ENCODE results near the gene HELZ. TPM values are rescaled to one million over a fixed set of nuclear protein-coding genes. Genes with fewer than 3 reads are reported as not detected.

HELZ gene
- total RNA-seq, 4 donors from 2014 or later = 63.5 to 123 (median 87.6) TPM

GRCh38 chr17:67059372-67059771, 185.6 kb downstream of the HELZ start:
- no peak for ATAC-seq (ENCODE audit: low FRiP score)
- no peak for DNase-seq (ENCODE audit: low spot score)
- TF ChIP-seq CTCF (IDR thresholded peaks at IDR 0.05) = no peak

- DNase-seq (ENCODE audit: low spot score) (no peak), ATAC-seq (ENCODE audit: low FRiP score) (no peak)
Measured at GRCh38 chr17:67058036-67058435, 187.0 kb downstream of the HELZ start.

GRCh38 chr17:67056746-67057490, 188.1 kb downstream of the HELZ start:
- TF ChIP-seq CTCF (IDR thresholded peaks at IDR 0.05) = no peak
- DNase-seq (ENCODE audit: low spot score) (no peak), ATAC-seq (ENCODE audit: low FRiP score) (no peak)

More at GRCh38 chr17:67058036-67058435, 187.0 kb downstream of the HELZ start:
- TF ChIP-seq CTCF (IDR thresholded peaks at IDR 0.05) = no peak

- TF ChIP-seq CTCF (IDR thresholded peaks at IDR 0.05) = no peak
- ATAC-seq (ENCODE audit: low FRiP score) (no peak), DNase-seq (ENCODE audit: low spot score) (no peak)
Measured at GRCh38 chr17:67055811-67056745, 188.9 kb downstream of the HELZ start.

- DNase-seq (ENCODE audit: low spot score) (no peak), ATAC-seq (ENCODE audit: low FRiP score) (no peak)
- no peak for TF ChIP-seq CTCF (IDR thresholded peaks at IDR 0.05)
Measured at GRCh38 chr17:67055041-67055443, 190.0 kb downstream of the HELZ start.

GRCh38 chr17:67054608-67055007, 190.4 kb downstream of the HELZ start:
- ATAC-seq (ENCODE audit: low FRiP score) = no peak
- TF ChIP-seq CTCF (IDR thresholded peaks at IDR 0.05) = no peak
- DNase-seq (ENCODE audit: low spot score) = no peak
